GM18873 (cell line): ENCODE results near the gene BRD2.

Source experiments
- ATAC-seq: cut with Tn5 transposase; IDR thresholded peaks from one replicate; pipeline ENCODE4 v1.9.1; 2021; ENCODE audit warnings: mild to moderate bottlenecking, moderate library complexity, moderate number of reproducible peaks; ENCODE audit not compliant: unreplicated experiment, low FRiP score

Gene BRD2

GRCh38 chr6:32984622-32985389 is 16.4 kb downstream of the BRD2 start:
- no peak for ATAC-seq

GRCh38 chr6:32989368-32989767 is 21.0 kb downstream of the BRD2 start:
- no peak for ATAC-seq

GRCh38 chr6:32991972-32992371 is 23.6 kb downstream of the BRD2 start:
- ATAC-seq: no peak

- ATAC-seq: no peak
These were observed 25.1 kb downstream of the BRD2 start for GRCh38 chr6:32993363-32993973.

DNA sequence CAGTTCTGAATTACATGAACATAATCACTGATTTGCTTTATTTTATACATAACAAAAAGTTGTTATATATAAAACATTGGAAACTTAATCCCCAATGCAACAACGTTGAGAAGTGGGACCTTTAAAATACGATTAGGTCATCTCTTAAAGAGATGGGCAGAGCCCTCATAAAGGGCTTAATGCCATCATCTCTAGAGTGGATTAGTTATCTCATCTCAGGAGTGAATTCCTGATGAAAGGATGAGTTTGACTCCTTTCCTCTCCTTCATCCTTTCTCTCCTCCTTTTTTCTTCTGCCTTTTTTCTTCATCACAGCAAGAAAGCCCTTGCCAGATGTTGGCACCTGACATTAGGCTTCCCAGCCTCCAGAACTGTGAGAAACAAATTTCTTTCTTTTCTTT is 27.1 kb downstream of the BRD2 start:
- ATAC-seq: no peak

- ATAC-seq: no peak
These were observed 31.7 kb downstream of the BRD2 start for GRCh38 chr6:33000055-33000454.

DNA sequence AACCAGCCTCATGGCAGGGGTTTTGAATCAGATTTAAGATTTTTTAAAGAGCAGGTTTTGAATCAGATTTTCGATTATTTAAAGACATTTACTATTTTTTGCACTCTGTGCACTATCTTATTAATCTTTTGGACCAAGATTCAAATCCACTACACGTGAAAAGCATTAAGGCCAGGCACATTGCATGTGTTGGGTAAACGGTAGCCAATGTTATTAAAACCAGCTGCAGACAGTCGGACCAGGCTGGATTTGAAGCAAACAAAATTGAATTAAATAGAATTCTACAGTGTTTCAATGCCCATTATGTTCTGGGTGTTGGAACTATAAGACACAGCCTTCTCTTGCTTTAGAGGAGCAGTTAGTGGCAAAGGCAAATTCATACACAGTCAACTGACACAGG is 33.3 kb downstream of the BRD2 start:
- no peak for ATAC-seq

DNA sequence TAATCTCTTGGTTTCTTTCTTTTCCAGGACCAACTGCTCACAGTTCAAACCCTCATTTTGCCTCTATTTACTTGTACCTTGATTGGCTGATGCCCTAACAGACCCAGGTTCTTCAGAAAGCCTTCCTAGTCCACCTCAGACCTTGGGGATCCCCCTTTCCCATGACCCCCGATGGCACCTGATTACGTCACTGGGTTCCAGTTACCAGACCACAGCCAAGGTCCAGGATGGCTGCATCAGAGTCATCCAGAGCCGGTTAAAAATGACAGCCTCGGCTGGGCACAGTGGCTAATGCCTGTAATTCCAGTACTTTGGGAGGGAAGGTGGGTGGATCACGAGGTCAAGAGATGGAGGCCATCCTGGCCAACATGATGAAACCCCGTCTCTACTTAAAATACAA is 36.5 kb downstream of the BRD2 start:
- no peak for ATAC-seq

DNA sequence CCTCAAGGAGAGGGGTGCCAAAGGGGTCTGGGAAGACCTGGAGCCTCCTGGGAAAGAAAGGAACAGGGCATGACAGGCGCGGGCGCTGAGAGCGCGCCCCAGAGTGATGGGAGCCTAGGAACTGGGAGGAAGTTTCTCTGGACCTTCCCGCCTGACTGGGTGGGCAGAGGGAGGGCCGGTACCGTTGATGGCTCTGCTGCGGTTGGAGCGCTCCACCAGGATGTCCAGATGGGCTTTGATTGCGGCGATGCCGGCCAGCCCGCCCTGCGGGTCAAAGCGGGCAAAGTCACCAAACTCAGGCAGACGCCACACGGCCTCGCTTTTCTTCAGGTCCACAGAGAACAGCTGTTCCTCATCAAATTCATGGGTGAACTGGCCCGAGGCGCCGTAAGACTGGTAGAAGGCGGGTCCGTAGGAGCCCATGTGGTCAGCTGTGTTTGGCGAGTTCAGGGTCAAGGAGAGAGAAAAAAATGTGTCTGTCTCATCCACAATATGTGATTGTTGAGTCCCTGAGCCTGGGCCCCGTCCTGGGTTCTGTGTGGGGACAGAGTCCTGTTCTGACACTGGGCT is 39.5 kb downstream of the BRD2 start:
- ATAC-seq: no peak

GRCh38 chr6:33008944-33009861 is 40.8 kb downstream of the BRD2 start, which contains the start of gene HLA-DOA:
HLA-DOA (minus strand) TSS chr6:33009591.
- ATAC-seq: peak; percentile 62

GRCh38 chr6:33010356-33010755 is 42.0 kb downstream of the BRD2 start:
- no peak for ATAC-seq

GRCh38 chr6:33013608-33014007 is 45.2 kb downstream of the BRD2 start:
- ATAC-seq: no peak

GRCh38 chr6:33014841-33015634 is 46.6 kb downstream of the BRD2 start:
- no peak for ATAC-seq

DNA sequence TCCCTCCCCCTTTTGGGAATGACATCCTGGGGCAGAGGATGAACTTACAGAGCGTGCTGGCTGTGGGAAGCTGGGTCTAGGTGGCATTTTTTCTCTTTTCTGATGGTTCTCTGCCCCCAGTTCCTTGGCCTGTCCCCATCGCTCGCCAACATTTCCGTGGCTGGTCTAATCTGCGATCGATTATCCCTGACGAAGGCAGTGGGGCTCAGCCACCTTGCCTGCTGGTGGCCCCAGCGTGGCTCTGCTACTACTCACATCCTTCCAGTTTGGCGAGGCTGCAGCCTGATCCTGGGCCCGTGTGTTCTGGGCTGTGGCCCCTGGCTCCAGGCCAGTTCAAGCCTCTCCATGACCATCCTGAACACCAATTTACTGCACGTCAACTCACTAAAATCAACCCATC is 47.4 kb downstream of the BRD2 start:
- no peak for ATAC-seq

- ATAC-seq: no peak
These were observed 48.6 kb downstream of the BRD2 start for GRCh38 chr6:33017018-33017417.

- ATAC-seq: no peak
These were observed 49.4 kb downstream of the BRD2 start for GRCh38 chr6:33017694-33018353.

DNA sequence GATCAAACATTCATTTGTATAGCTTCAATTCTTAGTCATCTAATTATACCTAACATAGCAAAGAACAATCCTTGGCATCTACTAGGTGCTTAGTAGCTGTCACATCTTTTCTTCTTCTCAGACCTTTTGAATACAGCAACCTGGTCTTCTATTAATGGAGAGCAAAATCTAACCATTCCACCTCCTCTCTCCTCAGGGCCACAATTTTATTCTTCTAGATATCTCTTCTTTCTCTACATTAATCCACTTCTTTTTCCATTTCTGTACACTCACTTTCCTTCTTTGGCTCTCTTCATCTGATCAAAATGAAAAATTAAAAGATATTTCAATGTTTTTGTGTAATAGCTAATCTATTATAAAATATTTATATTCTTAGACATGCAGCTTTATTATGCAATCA is 50.0 kb downstream of the BRD2 start:
- ATAC-seq: no peak

DNA sequence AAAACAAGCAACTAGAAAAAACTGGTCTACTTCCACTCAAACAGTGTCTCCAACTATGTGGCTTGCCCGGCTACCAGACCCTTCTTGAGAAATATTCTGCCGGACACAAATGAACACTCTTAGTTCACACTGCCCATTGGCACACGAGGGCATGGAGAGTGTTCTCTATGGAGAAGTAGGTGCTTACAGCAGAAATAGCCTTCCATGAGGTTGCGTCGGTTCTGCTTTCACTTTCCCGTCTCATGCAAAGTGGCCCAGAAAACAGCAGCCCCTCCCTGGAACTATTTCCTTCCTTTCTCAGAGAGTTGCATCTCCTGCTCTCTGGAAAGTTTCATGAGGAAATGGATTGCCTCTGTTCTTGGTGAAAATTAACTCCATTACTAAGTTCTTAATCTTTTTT is 50.5 kb downstream of the BRD2 start:
- no peak for ATAC-seq

DNA sequence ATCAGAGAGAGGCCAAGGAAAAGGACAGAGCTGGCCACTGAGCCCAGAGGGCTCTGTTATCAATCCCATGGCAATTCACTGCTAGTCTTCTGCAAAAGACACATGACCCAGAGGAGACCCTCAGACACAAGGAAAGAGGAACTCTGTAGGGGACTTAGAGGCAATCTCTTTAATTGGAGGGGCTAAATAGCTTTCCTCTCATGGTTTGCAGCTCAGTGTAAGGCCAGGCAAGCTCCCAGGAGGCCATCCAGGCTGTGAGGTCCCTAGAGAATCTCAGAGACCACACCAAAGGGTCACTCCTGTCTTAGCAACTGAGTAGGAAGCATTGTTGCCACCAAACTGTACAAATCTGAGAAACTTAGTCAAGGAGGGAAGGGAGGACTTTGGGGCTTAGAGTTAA is 51.0 kb downstream of the BRD2 start:
- ATAC-seq: no peak

DNA sequence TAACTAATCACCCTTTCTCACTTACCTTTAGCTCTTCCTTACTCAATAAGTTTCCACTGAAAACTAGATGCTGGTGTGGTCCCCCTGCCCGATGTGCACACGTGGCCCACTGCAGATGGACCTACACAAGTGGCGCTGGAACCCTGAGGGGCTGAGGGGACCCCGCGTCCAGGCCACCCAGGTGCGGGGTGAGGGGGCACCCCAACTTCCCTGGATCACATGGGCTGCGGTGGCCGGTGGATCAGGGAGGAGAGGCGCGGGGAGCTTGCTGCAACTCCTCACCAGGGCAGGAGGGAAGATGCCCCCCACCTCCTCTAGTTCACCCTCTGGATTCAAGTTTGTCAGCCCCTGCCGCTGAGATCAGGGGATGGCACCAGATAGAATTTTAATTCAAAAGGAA is 53.5 kb downstream of the BRD2 start:
- ATAC-seq: no peak
